PC-3 (cell line): ENCODE data around the gene PSMF1. TPM values are rescaled to one million over a fixed set of nuclear protein-coding genes. Genes with fewer than 3 reads are reported as not detected.
A peak's percentile ranks its signal among the peaks of the same experiment; 100 is the strongest.

Experiments used
- ATAC-seq: fragments of 200-7000 bp; cut with Tn5 transposase; 2 replicates; pipeline ENCODE4 v1.9.1; 2020; ENCODE audit warnings: mild to moderate bottlenecking, moderate library complexity
- BruUV-seq: library from RNA; stranded (reverse); fragments of 400-500 nt; replicated peaks from 2 replicates; lab custom pipeline; 2021; lab: Mats Ljungman, UMichigan
- CTCF ChIA-PET: fragments of 300-600 bp; sonication (Branson Sonifier 250); formaldehyde crosslinking; loops from one replicate; lab custom pipeline; 2022; ENCODE audit warnings: antibody characterized with exemption; lab: Charles Lee
- POLR2A ChIA-PET: fragments of 300-600 bp; sonication (Branson Sonifier 250); formaldehyde crosslinking; loops from one replicate; lab custom pipeline; 2022; ENCODE audit warnings: antibody characterized with exemption; ENCODE audit not compliant: unreplicated experiment; lab: Charles Lee
- DNase-seq: peaks from one replicate; pipeline ENCODE4 v3.0.0-alpha.2; 2015
- H2AFZ ChIP-seq: fragments of 300-600 bp; sonication (generic); 2 replicates; pipeline ENCODE4 v1.6.0; 2016; ENCODE audit warnings: antibody characterized with exemption, low read length
- H3F3A ChIP-seq: fragments of 300-600 bp; sonication (generic); one replicate; pipeline ENCODE4 v1.6.0; 2017; ENCODE audit warnings: antibody characterized with exemption, low read length, control low read depth, mild to moderate bottlenecking; ENCODE audit not compliant: unreplicated experiment
- H3K27ac ChIP-seq: fragments of 300-600 bp; sonication (generic); 2 replicates; pipeline ENCODE4 v1.5.1; 2016; ENCODE audit warnings: mild to moderate bottlenecking, low read length
- H3K27me3 ChIP-seq: fragments of 300-600 bp; sonication (generic); 2 replicates; pipeline ENCODE4 v1.6.1; 2016; ENCODE audit warnings: low read length, mixed read lengths
- H3K36me3 ChIP-seq: fragments of 300-600 bp; sonication (generic); 2 replicates; pipeline ENCODE4 v1.6.1; 2016; ENCODE audit warnings: low read depth, mixed run types, low read length, mixed read lengths
- H3K4me1 ChIP-seq: fragments of 300-600 bp; sonication (generic); 2 replicates; pipeline ENCODE4 v1.5.1; 2016; ENCODE audit warnings: low read length; ENCODE audit not compliant: insufficient read depth
- H3K4me2 ChIP-seq: fragments of 300-600 bp; sonication (generic); 2 replicates; pipeline ENCODE4 v1.6.0; 2016; ENCODE audit warnings: low read length
- H3K4me3 ChIP-seq: fragments of 300-600 bp; sonication (generic); 2 replicates; pipeline ENCODE4 v1.5.1; 2016; ENCODE audit warnings: mild to moderate bottlenecking, low read length, mixed read lengths
- H3K79me2 ChIP-seq: fragments of 300-600 bp; sonication (generic); 2 replicates; pipeline ENCODE4 v1.6.1; 2017; ENCODE audit warnings: low read length, mixed read lengths
- H3K9ac ChIP-seq: fragments of 300-600 bp; sonication (generic); 2 replicates; pipeline ENCODE4 v1.6.0; 2016; ENCODE audit warnings: mild to moderate bottlenecking, low read length
- H3K9me2 ChIP-seq: fragments of 300-600 bp; sonication (generic); replicated peaks from 2 replicates; pipeline ENCODE4 v1.6.1; 2016; ENCODE audit warnings: mixed run types, low read length, mixed read lengths
- H3K9me3 ChIP-seq: fragments of 300-600 bp; sonication (generic); 2 replicates; pipeline ENCODE4 v1.6.1; 2016; ENCODE audit warnings: low read length, mixed read lengths
- H4K20me1 ChIP-seq: fragments of 300-600 bp; sonication (generic); 2 replicates; pipeline ENCODE4 v1.6.1; 2016; ENCODE audit warnings: low read length, mixed read lengths
- CTCF ChIP-seq: fragments of 300-600 bp; sonication (generic); conservative IDR thresholded peaks from 2 replicates; pipeline ENCODE4 v1.5.1; 2017; ENCODE audit warnings: antibody characterized with exemption, low read depth, mild to moderate bottlenecking, low read length
- EZH2 ChIP-seq: fragments of 300-600 bp; sonication (generic); IDR thresholded peaks from one replicate; pipeline ENCODE4 v1.6.1; 2017; ENCODE audit warnings: antibody characterized with exemption, mild to moderate bottlenecking, low read length; ENCODE audit not compliant: unreplicated experiment
- EZH2phosphoT487 ChIP-seq: fragments of 300-600 bp; sonication (generic); IDR thresholded peaks from 2 replicates; pipeline ENCODE4 v1.6.1; 2018; ENCODE audit warnings: mild to moderate bottlenecking, antibody characterized with exemption, low read length, borderline replicate concordance
- intact Hi-C: fragments of 100-400 bp; cut with micrococcal nuclease; formaldehyde crosslinking; loops from 2 replicates; pipeline ENCODE4 v1.9.0; 2023
- total RNA-seq: library from RNA; depleted of rRNA; stranded (reverse); fragments of >200 nt; gene quantifications from 2 replicates; pipeline ENCODE4 v1.2.3, GENCODE V29; 2014

Gene PSMF1
- total RNA-seq, 1 experiment from 2014 or later = 60.8 TPM

GRCh38 chr20:1177680-1178079 lies 59.3 kb downstream of the PSMF1 start:
- no peaks in the 10 kb centered on the region for H3K4me1 ChIP-seq
- ATAC-seq = peak; percentile 59
- intact Hi-C loops = no loop called here

DNA sequence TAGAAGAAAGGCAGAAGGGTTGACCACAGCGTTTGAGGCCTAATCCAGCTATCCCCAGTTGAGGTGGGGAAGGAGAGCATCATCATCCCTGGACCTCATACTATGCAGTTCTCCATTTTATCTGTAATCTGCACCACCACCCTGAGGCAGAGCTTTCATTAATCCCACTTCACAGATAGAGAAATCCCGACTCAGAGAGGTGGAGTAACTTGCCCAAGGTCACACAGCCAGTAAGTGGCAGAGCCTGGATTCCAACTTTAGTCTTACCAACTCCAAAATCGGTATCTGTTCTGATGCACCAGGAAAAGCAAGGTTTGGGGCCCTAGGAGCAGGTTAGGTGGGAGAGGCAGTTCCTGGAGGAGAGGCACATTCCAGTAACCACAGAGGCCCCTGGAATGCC lies 59.7 kb downstream of the PSMF1 start:
- no peak overlapping the region for H2AFZ ChIP-seq
- H3K36me3 ChIP-seq = no peaks in the 10 kb centered on the region
- no peaks in the 10 kb centered on the region for H3K9me3 ChIP-seq
- no peaks in the 10 kb centered on the region for H3F3A ChIP-seq
- intact Hi-C loops = no loop called here
- H3K4me3 ChIP-seq = no peak overlapping the region
- ChIA-PET CTCF (no interaction called here), POLR2A (no interaction called here)
- H3K27ac ChIP-seq = no peak overlapping the region
- no peak for ATAC-seq
- TF ChIP-seq CTCF = no peak
- no peak for TF ChIP-seq EZH2
- TF ChIP-seq EZH2phosphoT487 = no peak
- H3K27me3 ChIP-seq = no peaks in the 10 kb centered on the region
- H3K9me2 ChIP-seq = no peaks in the 10 kb centered on the region
- H4K20me1 ChIP-seq = no peaks in the 10 kb centered on the region
- no peaks in the 10 kb centered on the region for H3K79me2 ChIP-seq
- no peak for DNase-seq
- H3K4me1 ChIP-seq = no peaks in the 10 kb centered on the region
- no peak overlapping the region for H3K9ac ChIP-seq
- H3K4me2 ChIP-seq = no peak overlapping the region
- no TSS peak for BruUV-seq

More at GRCh38 chr20:1177680-1178079, 59.3 kb downstream of the PSMF1 start:
- H3K36me3 ChIP-seq = no peaks in the 10 kb centered on the region
- ChIA-PET POLR2A (no interaction called here), CTCF (interaction anchor here (0.6 to 0.7 kb wide), 2 partner anchors 237 to 348 kb away, joined by 4 to 6 read pairs; no protein-coding TSS in a partner anchor)
- H3K9me2 ChIP-seq = no peaks in the 10 kb centered on the region
- H3K4me2 ChIP-seq = no peak overlapping the region
- H3K27ac ChIP-seq = no peak overlapping the region
- H3F3A ChIP-seq = no peaks in the 10 kb centered on the region
- no peaks in the 10 kb centered on the region for H3K27me3 ChIP-seq
- H3K79me2 ChIP-seq = no peaks in the 10 kb centered on the region
- no peak overlapping the region for H3K9ac ChIP-seq
- no peaks in the 10 kb centered on the region for H4K20me1 ChIP-seq
- peak; percentile 39 for DNase-seq
- peak; percentile 37 for TF ChIP-seq CTCF
- TF ChIP-seq EZH2 = no peak
- BruUV-seq = no TSS peak
- no peak overlapping the region for H2AFZ ChIP-seq
- H3K9me3 ChIP-seq = no peaks in the 10 kb centered on the region
- H3K4me3 ChIP-seq = no peak overlapping the region

DNA sequence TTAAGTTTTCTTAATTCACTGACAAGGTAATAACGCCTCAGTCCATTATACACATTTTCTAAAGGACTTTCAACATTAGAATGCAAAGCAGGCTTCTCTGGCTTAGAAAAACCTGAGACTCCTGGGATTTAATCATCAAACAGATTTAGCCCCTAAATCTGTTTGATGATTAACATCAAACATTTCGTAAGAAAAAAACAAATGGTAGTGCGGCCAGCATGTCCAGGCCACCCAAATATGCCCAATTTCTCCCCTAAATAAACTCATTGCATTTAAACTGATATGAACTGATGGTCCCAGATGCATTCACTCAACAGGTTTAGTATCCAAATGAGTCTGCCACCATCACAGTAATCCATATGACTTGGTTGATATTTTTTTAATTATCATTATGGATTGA lies 60.2 kb downstream of the PSMF1 start:
- intact Hi-C loops = no loop called here
- no peaks in the 10 kb centered on the region for H3K79me2 ChIP-seq
- no TSS peak for BruUV-seq
- no peaks in the 10 kb centered on the region for H3K27me3 ChIP-seq
- TF ChIP-seq EZH2phosphoT487 = no peak
- no peak for TF ChIP-seq EZH2
- TF ChIP-seq CTCF = no peak
- CTCF ChIA-PET = no interaction called here
- no peak overlapping the region for H3K4me3 ChIP-seq
- no peaks in the 10 kb centered on the region for H4K20me1 ChIP-seq
- no peak overlapping the region for H2AFZ ChIP-seq
- POLR2A ChIA-PET = no interaction called here
- no peak overlapping the region for H3K9ac ChIP-seq
- H3K27ac ChIP-seq = no peak overlapping the region
- H3F3A ChIP-seq = no peaks in the 10 kb centered on the region
- H3K4me2 ChIP-seq = no peak overlapping the region
- no peaks in the 10 kb centered on the region for H3K9me3 ChIP-seq
- ATAC-seq (no peak), DNase-seq (no peak)
- no peaks in the 10 kb centered on the region for H3K9me2 ChIP-seq
- H3K4me1 ChIP-seq = no peaks in the 10 kb centered on the region
- H3K36me3 ChIP-seq = no peaks in the 10 kb centered on the region
